Stomach (tissue), 9 donors: ENCODE measurements around the gene PTX3. TPM values are rescaled to one million over a fixed set of nuclear protein-coding genes. Genes with fewer than 3 reads are reported as not detected.

Experiments used
- DNase-seq, 2 donors: peaks; one replicate each; pipeline versions ENCODE4 v3.0.0 to v3.0.0-alpha.2; 2013 to 2019
- H3K27ac ChIP-seq, 5 donors: fragments of 200-600 bp in 4 of 5; sonication (generic) in 4 of 5; one replicate each; pipeline ENCODE4 v1.5.1; 2013 to 2019; ENCODE audit warnings: mild to moderate bottlenecking in 1 of 5, moderate library complexity in 1 of 5
- H3K27me3 ChIP-seq, 3 donors: fragments of 200-600 bp; sonication (generic); one replicate each; pipeline ENCODE4 v1.5.1; 2017 to 2019; ENCODE audit warnings: mixed run types in 1 of 3
- H3K36me3 ChIP-seq, 4 donors: fragments of 200-600 bp; sonication (generic); 1 replicate in 3 of 4; 2 replicates in 1 of 4; pipeline ENCODE4 v1.5.1; 2016 to 2019
- H3K4me1 ChIP-seq, 4 donors: fragments of 200-600 bp; sonication (generic); one replicate each; pipeline ENCODE4 v1.5.1; 2016 to 2019
- H3K4me3 ChIP-seq, 4 donors: fragments of 200-600 bp; sonication (generic) in 3 of 4; one replicate each; pipeline ENCODE4 v1.5.1; 2016 to 2019; ENCODE audit warnings: mild to moderate bottlenecking in 1 of 4
- H3K9me3 ChIP-seq, 4 donors: fragments of 200-600 bp; sonication (generic); one replicate each; pipeline ENCODE4 v1.5.1; 2016 to 2019
- EP300 ChIP-seq: sonication (generic); formaldehyde crosslinking; IDR thresholded peaks from one replicate; pipeline ENCODE4 v1.6.1; 2017; ENCODE audit warnings: antibody characterized with exemption
- POLR2A ChIP-seq, 4 donors: fragments of 450-650 bp; IDR thresholded peaks; one replicate each; pipeline ENCODE4 v1.6.1; 2016; ENCODE audit warnings: antibody characterized with exemption in 4 of 4, control low read depth in 2 of 4, mild to moderate bottlenecking in 1 of 4, moderate library complexity in 1 of 4
- POLR2AphosphoS5 ChIP-seq, 3 donors: sonication (generic); formaldehyde crosslinking; IDR thresholded peaks; one replicate each; pipeline ENCODE4 v1.6.1; 2016; ENCODE audit warnings: antibody characterized with exemption in 3 of 3
- WGBS, 5 donors: extraction: QIAGEN DNeasy Blood & Tissue Kit in 3 of 5; methylation state at CpG; one replicate each; pipeline versions ENCODE4 v1.1.5 to v1.1.7; 2013 to 2018; 5-methylcytosine and 5-hydroxymethylcytosine counted together
- intact Hi-C: fragments of 100-400 bp; cut with DNase I; formaldehyde crosslinking; loops from one replicate; pipeline ENCODE4 v1.15.1; 2023; ENCODE audit warnings: low total_unique reads
- polyA plus RNA-seq, 3 donors: library from polyadenylated mRNA; stranded (reverse); fragments of 200-250 nt; gene quantifications; one replicate each; pipeline ENCODE4 v1.2.3, GENCODE V29; 2013
- total RNA-seq, 5 donors: library from RNA; depleted of rRNA; stranded (reverse); fragments of >200 nt; gene quantifications; one replicate each; pipeline versions ENCODE4 v1.1.0 to v1.2.3, GENCODE V29; 2014 to 2016
- TF ChIP-seq, protein P1 (sequence below), 7 experiments: fragments of 450-650 bp in 4 of 7; fragments of 200-600 bp in 3 of 7; sonication (generic) in 3 of 7; IDR thresholded peaks; one replicate each; pipeline ENCODE4 v1.5.1; 2016 to 2019; ENCODE audit warnings: antibody characterized with exemption in 7 of 7, control low read depth in 2 of 7, mild to moderate bottlenecking in 1 of 7
- donor health status: healthy with polysubstance abuse.
- donor health status: Bipolar disorder and iron deficiency.
- donor health status: healthy.

PTX3 gene
- total and polyA plus RNA-seq, 8 donors, result 0.45 to 25.7 (median 4.6) TPM

DNA sequence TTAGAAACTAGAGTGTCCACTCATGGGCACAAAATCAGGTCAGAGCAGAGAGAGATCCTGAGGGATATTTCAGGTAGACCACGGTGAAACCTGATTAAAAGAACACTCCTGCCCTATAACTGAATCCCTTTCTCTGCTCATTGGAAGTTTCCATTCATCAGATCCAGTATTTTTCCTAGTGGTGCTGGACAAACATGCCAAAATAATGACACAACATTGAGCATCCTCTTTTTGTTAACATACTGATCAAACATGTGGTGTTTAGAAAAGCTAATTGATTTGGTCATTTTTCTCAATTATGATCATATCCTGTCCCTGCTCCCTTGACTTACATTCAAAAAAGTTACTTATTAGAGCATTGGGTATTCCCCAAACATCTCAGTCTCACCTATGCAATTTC lies 27.2 kb downstream of the PTX3 start:
- intact Hi-C loops, result no loop called here
- 67 to 95% (median 81%) methylated on average over 1 of the region's 1 CpG for WGBS, 5 donors
- no peak for TF ChIP-seq POLR2AphosphoS5 (IDR thresholded peaks at IDR 0.05)
- no peak for TF ChIP-seq EP300
- TF ChIP-seq POLR2A (IDR thresholded peaks at IDR 0.05), result no peak
- TF ChIP-seq, protein P1, sequence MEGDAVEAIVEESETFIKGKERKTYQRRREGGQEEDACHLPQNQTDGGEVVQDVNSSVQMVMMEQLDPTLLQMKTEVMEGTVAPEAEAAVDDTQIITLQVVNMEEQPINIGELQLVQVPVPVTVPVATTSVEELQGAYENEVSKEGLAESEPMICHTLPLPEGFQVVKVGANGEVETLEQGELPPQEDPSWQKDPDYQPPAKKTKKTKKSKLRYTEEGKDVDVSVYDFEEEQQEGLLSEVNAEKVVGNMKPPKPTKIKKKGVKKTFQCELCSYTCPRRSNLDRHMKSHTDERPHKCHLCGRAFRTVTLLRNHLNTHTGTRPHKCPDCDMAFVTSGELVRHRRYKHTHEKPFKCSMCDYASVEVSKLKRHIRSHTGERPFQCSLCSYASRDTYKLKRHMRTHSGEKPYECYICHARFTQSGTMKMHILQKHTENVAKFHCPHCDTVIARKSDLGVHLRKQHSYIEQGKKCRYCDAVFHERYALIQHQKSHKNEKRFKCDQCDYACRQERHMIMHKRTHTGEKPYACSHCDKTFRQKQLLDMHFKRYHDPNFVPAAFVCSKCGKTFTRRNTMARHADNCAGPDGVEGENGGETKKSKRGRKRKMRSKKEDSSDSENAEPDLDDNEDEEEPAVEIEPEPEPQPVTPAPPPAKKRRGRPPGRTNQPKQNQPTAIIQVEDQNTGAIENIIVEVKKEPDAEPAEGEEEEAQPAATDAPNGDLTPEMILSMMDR (IDR thresholded peaks at IDR 0.05), result no peak

DNA sequence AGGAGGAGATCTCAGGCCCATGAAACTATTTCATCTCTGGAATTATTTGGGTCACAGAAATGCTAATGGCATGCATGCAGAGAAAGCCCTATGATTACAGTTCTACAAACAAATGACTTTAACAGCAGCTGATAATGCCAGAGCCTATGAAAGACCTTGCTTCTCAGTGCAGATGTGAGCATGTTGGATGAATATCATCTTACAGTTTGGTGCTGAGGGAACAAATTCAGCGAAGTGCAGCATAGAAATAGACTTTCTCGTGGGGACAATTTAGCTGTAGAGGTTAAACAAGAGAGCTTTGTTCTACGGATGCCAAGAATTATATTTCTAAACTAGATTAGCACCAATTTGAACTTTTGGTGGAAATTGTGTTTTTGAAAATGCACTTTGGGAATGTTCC lies 27.7 kb downstream of the PTX3 start:
- H3K4me3 ChIP-seq, result no peak overlapping the region
- H3K9me3 ChIP-seq, result no peaks in the 10 kb centered on the region
- intact Hi-C loops, result no loop called here

More for the DNA sequence above, 27.2 kb downstream of the PTX3 start:
- H3K27me3 ChIP-seq, result no peaks in the 10 kb centered on the region
- no peak overlapping the region for H3K4me3 ChIP-seq
- H3K36me3 ChIP-seq, result no peaks in the 10 kb centered on the region
- H3K27ac ChIP-seq, result no peak overlapping the region
- no peak for DNase-seq
- no peaks in the 10 kb centered on the region for H3K4me1 ChIP-seq
- no peaks in the 10 kb centered on the region for H3K9me3 ChIP-seq

DNA sequence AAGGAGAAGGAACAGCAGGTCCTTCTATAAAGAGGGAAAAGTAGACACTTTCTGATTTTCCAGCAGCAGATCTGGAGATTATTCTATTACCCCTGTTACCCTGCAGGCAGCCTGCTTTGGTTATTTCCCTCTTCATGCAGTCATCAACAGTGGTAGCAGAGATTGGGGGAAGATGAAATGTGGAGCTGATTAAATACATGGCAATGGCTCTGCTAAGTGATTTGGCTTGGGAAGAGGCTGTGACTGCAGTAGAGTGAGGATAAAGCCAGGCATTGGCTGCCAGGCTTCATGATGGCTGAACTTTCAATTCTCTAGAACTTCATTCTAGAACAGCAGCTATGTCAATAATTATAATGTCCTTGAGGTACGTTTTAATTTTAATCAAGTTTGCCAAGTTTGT lies 29.1 kb downstream of the PTX3 start:
- intact Hi-C loops, result no loop called here
- Histone ChIP-seq H3K4me3 (no peak overlapping the region), H3K36me3 (no peaks in the 10 kb centered on the region), H3K27ac (no peak overlapping the region), H3K4me1 (no peaks in the 10 kb centered on the region), H3K9me3 (no peaks in the 10 kb centered on the region), H3K27me3 (no peaks in the 10 kb centered on the region)
- no peak for DNase-seq
- 53 to 73% (median 69%) methylated on average over 1 of the region's 1 CpG for WGBS, 5 donors
- TF ChIP-seq POLR2AphosphoS5 (IDR thresholded peaks at IDR 0.05) (no peak), POLR2A (IDR thresholded peaks at IDR 0.05) (no peak), EP300 (no peak)
- TF ChIP-seq, protein P1 (IDR thresholded peaks at IDR 0.05), result no peak

More for the DNA sequence above, 27.7 kb downstream of the PTX3 start:
- no peaks in the 10 kb centered on the region for H3K27me3 ChIP-seq
- TF ChIP-seq POLR2A (IDR thresholded peaks at IDR 0.05) (no peak), EP300 (no peak), POLR2AphosphoS5 (IDR thresholded peaks at IDR 0.05) (no peak)
- TF ChIP-seq, protein P1 (IDR thresholded peaks at IDR 0.05), result no peak
- WGBS, 5 donors, result 58 to 75% (median 64%) methylated on average over 3 of the region's 3 CpGs
- DNase-seq, result peak in 1 of 2 donors; percentile 30
- H3K27ac ChIP-seq, result no peak overlapping the region
- H3K36me3 ChIP-seq, result no peaks in the 10 kb centered on the region
- no peaks in the 10 kb centered on the region for H3K4me1 ChIP-seq

DNA sequence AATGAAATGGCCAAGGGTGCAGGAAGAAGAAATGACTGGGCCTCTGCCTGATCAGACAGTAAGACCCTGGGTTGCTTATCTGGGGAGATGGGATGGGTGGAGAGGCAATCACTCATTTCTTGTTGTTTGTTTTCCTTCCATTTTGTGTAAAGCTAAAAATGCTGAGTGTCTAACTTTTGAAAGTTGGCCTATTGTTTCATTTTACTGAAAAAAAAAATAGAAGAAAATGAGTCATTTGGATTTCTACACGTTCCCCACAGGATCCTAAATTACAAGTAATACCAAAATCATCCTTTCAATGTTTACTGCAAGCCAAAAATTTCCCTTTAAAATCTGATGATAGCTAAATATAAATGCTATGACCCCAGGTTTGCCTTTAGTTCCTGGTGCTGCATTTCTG lies 30.6 kb downstream of the PTX3 start:
- no peak overlapping the region for H3K27ac ChIP-seq
- WGBS, 5 donors, result 44 to 75% (median 51%) methylated on average over 1 of the region's 1 CpG
- no peaks in the 10 kb centered on the region for H3K27me3 ChIP-seq
- H3K4me3 ChIP-seq, result no peak overlapping the region
- no peak for DNase-seq
- TF ChIP-seq, protein P1 (IDR thresholded peaks at IDR 0.05), result no peak
- TF ChIP-seq POLR2AphosphoS5 (IDR thresholded peaks at IDR 0.05) (no peak), EP300 (no peak), POLR2A (IDR thresholded peaks at IDR 0.05) (no peak)
- H3K9me3 ChIP-seq, result no peaks in the 10 kb centered on the region
- peaks cover 0 to 7% (median 0%) of the 10 kb centered on the region in 4 donors for H3K4me1 ChIP-seq
- H3K36me3 ChIP-seq, result no peaks in the 10 kb centered on the region
- intact Hi-C loops, result no loop called here
